GM13977 (cell line): Measurements from ENCODE around the gene MMP14.

ENCODE experiments used
- DNase-seq: peaks from one replicate; pipeline ENCODE4 v3.0.0; 2012; ENCODE audit warnings: low spot score
- in situ Hi-C: fragments of 300-500 bp; cut with MboI; formaldehyde crosslinking; loops from one replicate; pipeline ENCODE4 v1.12.0; 2022; ENCODE audit warnings: low sequenced_read_pairs, low pct_unique_long_range_greater_than_20kb, mixed read lengths, inconsistent platforms; ENCODE audit not compliant: unreplicated experiment
- TF ChIP-seq, protein P1 (sequence below): IDR thresholded peaks from 2 replicates; pipeline ENCODE4 v1.5.1; 2012; ENCODE audit warnings: mild to moderate bottlenecking, control low read depth; ENCODE audit not compliant: insufficient read depth; ENCODE audit errors: extremely low read depth, missing control alignments

Gene MMP14

GRCh38 chr14:22813145-22813544 lies 23.2 kb upstream of the MMP14 start:
- no peak for DNase-seq
- TF ChIP-seq, protein P1, sequence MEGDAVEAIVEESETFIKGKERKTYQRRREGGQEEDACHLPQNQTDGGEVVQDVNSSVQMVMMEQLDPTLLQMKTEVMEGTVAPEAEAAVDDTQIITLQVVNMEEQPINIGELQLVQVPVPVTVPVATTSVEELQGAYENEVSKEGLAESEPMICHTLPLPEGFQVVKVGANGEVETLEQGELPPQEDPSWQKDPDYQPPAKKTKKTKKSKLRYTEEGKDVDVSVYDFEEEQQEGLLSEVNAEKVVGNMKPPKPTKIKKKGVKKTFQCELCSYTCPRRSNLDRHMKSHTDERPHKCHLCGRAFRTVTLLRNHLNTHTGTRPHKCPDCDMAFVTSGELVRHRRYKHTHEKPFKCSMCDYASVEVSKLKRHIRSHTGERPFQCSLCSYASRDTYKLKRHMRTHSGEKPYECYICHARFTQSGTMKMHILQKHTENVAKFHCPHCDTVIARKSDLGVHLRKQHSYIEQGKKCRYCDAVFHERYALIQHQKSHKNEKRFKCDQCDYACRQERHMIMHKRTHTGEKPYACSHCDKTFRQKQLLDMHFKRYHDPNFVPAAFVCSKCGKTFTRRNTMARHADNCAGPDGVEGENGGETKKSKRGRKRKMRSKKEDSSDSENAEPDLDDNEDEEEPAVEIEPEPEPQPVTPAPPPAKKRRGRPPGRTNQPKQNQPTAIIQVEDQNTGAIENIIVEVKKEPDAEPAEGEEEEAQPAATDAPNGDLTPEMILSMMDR = no peak
- in situ Hi-C loops = no loop called here

DNA sequence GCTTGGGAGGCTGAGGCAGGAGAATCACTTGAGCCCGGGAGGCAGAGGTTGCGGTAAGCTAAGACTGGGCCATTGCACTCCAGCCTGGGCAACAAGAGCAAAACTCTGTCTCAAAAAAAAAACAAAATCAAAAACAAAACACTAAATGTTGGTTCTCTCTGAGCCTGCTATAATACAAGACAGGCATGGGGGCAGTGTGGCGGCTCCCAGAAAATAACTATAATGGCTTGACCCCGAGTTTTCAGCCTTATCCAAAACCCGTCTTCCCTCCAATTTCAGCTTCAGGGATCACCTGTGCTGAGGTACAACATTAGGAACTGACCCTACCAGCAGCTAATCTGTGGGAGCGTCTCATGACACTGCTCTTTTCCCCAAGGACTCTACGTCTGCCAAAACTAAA lies 22.0 kb upstream of the MMP14 start:
- TF ChIP-seq, protein P1 = no peak
- no peak for DNase-seq
- in situ Hi-C loops = no loop called here

- TF ChIP-seq, protein P1 = no peak
- no peak for DNase-seq
- in situ Hi-C loops = loop anchor here (5.0 kb wide), 1 partner anchor 38 kb away; no protein-coding TSS in a partner anchor
Observed at GRCh38 chr14:22814941-22815713, 21.3 kb upstream of the MMP14 start, which contains the start of gene SLC7A7. TSS of gene SLC7A7 (minus strand) at chr14:22815435. CDS start at chr14:22813398, 2,037 bp downstream.

GRCh38 chr14:22819151-22819988 lies 17.0 kb upstream of the MMP14 start:
- in situ Hi-C loops = loop anchor here (5.0 kb wide), 1 partner anchor 42 kb away; no protein-coding TSS in a partner anchor

DNA sequence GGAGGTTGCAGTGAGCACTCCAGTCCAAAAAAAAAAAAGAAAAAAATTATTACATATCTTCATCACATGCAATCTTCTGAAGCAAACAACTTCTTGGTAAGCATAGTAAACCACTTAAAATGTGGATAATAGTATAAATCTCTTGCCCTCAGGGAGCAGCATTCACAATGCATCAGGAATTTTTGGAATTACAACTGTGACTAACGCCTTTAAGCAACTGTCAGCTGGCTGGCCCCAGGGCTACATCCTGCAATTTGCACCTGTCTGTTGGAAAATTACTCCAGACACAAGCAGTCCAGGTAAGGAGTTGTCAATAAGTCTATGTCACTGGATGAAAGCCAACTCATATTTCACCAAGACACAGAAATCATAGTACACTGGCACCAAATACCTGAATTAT lies 15.7 kb upstream of the MMP14 start:
- in situ Hi-C loops = no loop called here
- TF ChIP-seq, protein P1 = no peak
- no peak for DNase-seq

More at GRCh38 chr14:22819151-22819988, 17.0 kb upstream of the MMP14 start:
- TF ChIP-seq, protein P1 = no peak
- DNase-seq = peak; percentile 41

DNA sequence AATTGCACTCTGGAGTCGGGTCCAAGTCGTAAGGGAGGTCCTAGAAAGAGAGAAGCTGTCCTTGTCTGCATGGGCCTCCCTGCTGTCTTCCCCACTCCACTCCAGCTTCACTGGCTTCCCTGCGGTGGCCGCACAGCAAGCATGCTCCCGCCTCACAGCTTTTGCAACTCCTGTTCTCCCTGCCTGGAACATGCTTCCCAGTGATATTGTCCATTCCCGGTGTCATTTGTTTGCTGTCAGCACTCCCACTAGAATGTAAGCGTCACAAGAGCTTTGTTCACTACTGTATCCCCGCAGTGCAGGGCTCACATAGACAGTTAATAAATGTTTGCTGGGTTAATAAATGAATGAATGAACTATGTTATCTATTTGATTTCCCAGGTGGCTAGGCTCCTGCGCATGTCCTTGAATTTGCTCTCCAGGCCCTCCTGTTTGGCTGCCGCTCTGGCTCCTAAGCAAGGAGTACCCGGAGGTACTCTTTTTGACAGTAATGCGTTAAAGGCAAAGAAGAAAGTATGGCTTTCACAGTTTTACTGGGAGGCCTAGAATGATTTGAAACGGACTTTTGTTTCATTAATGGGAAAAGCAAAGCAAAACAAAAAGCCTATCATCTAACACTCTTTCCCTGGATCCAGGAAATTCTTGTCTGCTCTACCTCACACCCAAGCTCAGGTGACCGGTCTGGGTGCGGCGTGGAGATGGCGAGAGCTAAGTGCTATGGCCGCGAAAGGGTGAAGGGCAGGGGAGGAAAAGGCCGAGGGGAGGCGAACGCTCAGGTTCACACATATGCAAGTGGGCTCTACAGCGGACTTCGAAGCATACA lies 15.0 kb upstream of the MMP14 start:
- no peak for DNase-seq
- TF ChIP-seq, protein P1 = no peak
- in situ Hi-C loops = no loop called here
